MCF 10A (cell line): ENCODE measurements around the gene TRAPPC6A. TPM values are rescaled to one million over a fixed set of nuclear protein-coding genes. Genes with fewer than 3 reads are reported as not detected.

Experiments
- BruUV-seq: library from RNA; stranded (reverse); fragments of 400-500 nt; replicated peaks from 2 replicates; lab custom pipeline; 2021; lab: Mats Ljungman, UMichigan
- CTCF ChIA-PET: fragments of 300-600 bp; sonication (Branson Sonifier 250); formaldehyde crosslinking; extraction: SDS; loops from one replicate; lab custom pipeline; 2021; ENCODE audit warnings: antibody characterized with exemption, inconsistent platforms; lab: Yijun Ruan, JAX
- POLR2A ChIA-PET: fragments of 300-600, 350-650 bp; sonication (Branson Sonifier 250); formaldehyde crosslinking; extraction: SDS; loops from one replicate; lab custom pipeline; 2020; ENCODE audit warnings: antibody characterized with exemption, inconsistent platforms; lab: Yijun Ruan, JAX
- DNase-seq: peaks from one replicate; pipeline ENCODE4 v3.0.0-alpha.2; 2018; ENCODE audit not compliant: unreplicated experiment
- H3K27ac Mint-ChIP-seq: one replicate; pipeline ENCODE4 v1.8.0; 2022; ENCODE audit warnings: mild to moderate bottlenecking, low read depth, mixed read lengths; ENCODE audit not compliant: unreplicated experiment
- H3K27me3 Mint-ChIP-seq: one replicate; pipeline ENCODE4 v1.8.0; 2022; ENCODE audit warnings: mixed read lengths; ENCODE audit not compliant: insufficient read depth, unreplicated experiment
- H3K36me3 Mint-ChIP-seq: one replicate; pipeline ENCODE4 v1.8.0; 2022; ENCODE audit warnings: mild to moderate bottlenecking, moderate library complexity, mixed read lengths; ENCODE audit not compliant: insufficient read depth, unreplicated experiment
- H3K4me1 Mint-ChIP-seq: one replicate; pipeline ENCODE4 v1.8.0; 2022; ENCODE audit warnings: mixed read lengths; ENCODE audit not compliant: insufficient read depth, unreplicated experiment
- H3K4me3 Mint-ChIP-seq: one replicate; pipeline ENCODE4 v1.8.0; 2022; ENCODE audit warnings: mild to moderate bottlenecking, moderate library complexity, mixed read lengths; ENCODE audit not compliant: unreplicated experiment
- H3K9me3 Mint-ChIP-seq: one replicate; pipeline ENCODE4 v1.8.0; 2022; ENCODE audit warnings: mixed read lengths; ENCODE audit not compliant: unreplicated experiment
- CTCF ChIP-seq: fragments of 200-600 bp; IDR thresholded peaks from one replicate; pipeline ENCODE4 v1.8.0; 2022; ENCODE audit warnings: antibody characterized with exemption, mild to moderate bottlenecking; ENCODE audit not compliant: unreplicated experiment
- intact Hi-C: fragments of 100-400 bp; cut with micrococcal nuclease; formaldehyde crosslinking; loops from 2 replicates; pipeline ENCODE4 v1.14.1; 2022
- total RNA-seq: library from RNA; stranded (reverse); gene quantifications from 2 replicates; pipeline ENCODE4 v1.2.3, GENCODE V29; 2022

Gene TRAPPC6A
- total RNA-seq, 1 experiment from 2014 or later: 14.4 TPM

- POLR2A ChIA-PET: interaction anchor here (0.6 kb wide), 1 partner anchor 25 kb away, joined by 3 read pairs; no protein-coding TSS in a partner anchor
- Mint-ChIP-seq H3K27me3 (no peaks in the 10 kb centered on the region), H3K4me3 (no peak overlapping the region), H3K36me3 (peaks cover 25% of the 10 kb centered on the region), H3K4me1 (no peaks in the 10 kb centered on the region), H3K27ac (no peak overlapping the region), H3K9me3 (no peaks in the 10 kb centered on the region)
- TF ChIP-seq CTCF: no peak
- CTCF ChIA-PET: no interaction called here
- intact Hi-C loops: no loop called here
- no TSS peak for BruUV-seq
- no peak for DNase-seq
Measured at GRCh38 chr19:45145270-45146189, 32.5 kb downstream of the TRAPPC6A start.

GRCh38 chr19:45144431-45145269 is 33.4 kb downstream of the TRAPPC6A start:
- Mint-ChIP-seq H3K27ac (no peak overlapping the region), H3K27me3 (no peaks in the 10 kb centered on the region), H3K36me3 (peaks cover 25% of the 10 kb centered on the region), H3K4me3 (no peak overlapping the region), H3K9me3 (no peaks in the 10 kb centered on the region), H3K4me1 (no peaks in the 10 kb centered on the region)
- no peak for TF ChIP-seq CTCF
- CTCF ChIA-PET: interaction anchor here (1.1 kb wide), 1 partner anchor 18 kb away, joined by 5 read pairs; no protein-coding TSS in a partner anchor
- no TSS peak for BruUV-seq
- no peak for DNase-seq
- POLR2A ChIA-PET: no interaction called here
- intact Hi-C loops: no loop called here

- intact Hi-C loops: no loop called here
- Mint-ChIP-seq H3K27me3 (no peaks in the 10 kb centered on the region), H3K4me3 (no peak overlapping the region), H3K27ac (peak overlapping the region; percentile 81), H3K36me3 (peaks cover 25% of the 10 kb centered on the region), H3K9me3 (no peaks in the 10 kb centered on the region), H3K4me1 (peaks cover 6% of the 10 kb centered on the region)
- no peak for TF ChIP-seq CTCF
- DNase-seq: no peak
- BruUV-seq: no TSS peak
- ChIA-PET POLR2A (no interaction called here), CTCF (interaction anchor here (0.7 kb wide), 1 partner anchor 10 kb away, joined by 3 read pairs; no protein-coding TSS in a partner anchor)
Measured at GRCh38 chr19:45142726-45143110, 35.3 kb downstream of the TRAPPC6A start.
